OCI-LY7 (cell line): ENCODE measurements around the gene DNAJC6.

Source experiments
- EZH2phosphoT487 ChIP-seq: fragments of 200-600 bp; sonication (generic); IDR thresholded peaks from 2 replicates; pipeline ENCODE4 v1.6.1; 2018; ENCODE audit warnings: low read depth, borderline replicate concordance, mild to moderate bottlenecking, mixed run types, antibody characterized with exemption, low read length, moderate library complexity, mixed read lengths
- TF ChIP-seq, protein P1 (sequence below): fragments of 200-600 bp; sonication (generic); conservative IDR thresholded peaks from 2 replicates; pipeline ENCODE4 v1.5.1; 2014; ENCODE audit warnings: mild to moderate bottlenecking, antibody characterized with exemption, low read length, moderate library complexity, mixed read lengths

DNA sequence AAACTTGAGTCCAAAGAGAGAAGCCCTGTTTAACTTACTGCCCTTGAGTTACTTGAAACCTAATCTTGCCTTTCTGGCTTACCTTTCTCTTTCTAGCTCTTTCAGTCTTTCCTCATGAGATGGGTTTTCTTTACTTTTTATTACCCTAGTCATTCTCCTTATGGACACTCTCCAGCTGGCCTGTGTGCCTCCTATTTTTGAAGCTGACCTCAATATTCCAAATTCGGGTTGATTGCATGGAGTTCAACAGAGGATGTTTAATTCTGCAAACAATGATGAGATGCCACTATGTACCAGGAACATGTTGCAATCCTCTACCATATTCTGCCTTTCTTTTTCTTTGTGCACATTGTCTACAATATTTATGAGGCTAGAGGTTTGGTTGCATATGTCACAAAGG, 20.7 kb downstream of the DNAJC6 start:
- TF ChIP-seq, protein P1, sequence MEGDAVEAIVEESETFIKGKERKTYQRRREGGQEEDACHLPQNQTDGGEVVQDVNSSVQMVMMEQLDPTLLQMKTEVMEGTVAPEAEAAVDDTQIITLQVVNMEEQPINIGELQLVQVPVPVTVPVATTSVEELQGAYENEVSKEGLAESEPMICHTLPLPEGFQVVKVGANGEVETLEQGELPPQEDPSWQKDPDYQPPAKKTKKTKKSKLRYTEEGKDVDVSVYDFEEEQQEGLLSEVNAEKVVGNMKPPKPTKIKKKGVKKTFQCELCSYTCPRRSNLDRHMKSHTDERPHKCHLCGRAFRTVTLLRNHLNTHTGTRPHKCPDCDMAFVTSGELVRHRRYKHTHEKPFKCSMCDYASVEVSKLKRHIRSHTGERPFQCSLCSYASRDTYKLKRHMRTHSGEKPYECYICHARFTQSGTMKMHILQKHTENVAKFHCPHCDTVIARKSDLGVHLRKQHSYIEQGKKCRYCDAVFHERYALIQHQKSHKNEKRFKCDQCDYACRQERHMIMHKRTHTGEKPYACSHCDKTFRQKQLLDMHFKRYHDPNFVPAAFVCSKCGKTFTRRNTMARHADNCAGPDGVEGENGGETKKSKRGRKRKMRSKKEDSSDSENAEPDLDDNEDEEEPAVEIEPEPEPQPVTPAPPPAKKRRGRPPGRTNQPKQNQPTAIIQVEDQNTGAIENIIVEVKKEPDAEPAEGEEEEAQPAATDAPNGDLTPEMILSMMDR, result no peak
- no peak for TF ChIP-seq EZH2phosphoT487
